HG03354 (cell line): ENCODE measurements around the gene RER1.
A peak's percentile ranks its signal among the peaks of the same experiment; 100 is the strongest.

ENCODE experiments used
- ATAC-seq: cut with Tn5 transposase; IDR thresholded peaks from one replicate; pipeline ENCODE4 v1.9.1; 2021; ENCODE audit warnings: mild to moderate bottlenecking; ENCODE audit not compliant: unreplicated experiment, poor library complexity, severe bottlenecking

RER1 gene

DNA sequence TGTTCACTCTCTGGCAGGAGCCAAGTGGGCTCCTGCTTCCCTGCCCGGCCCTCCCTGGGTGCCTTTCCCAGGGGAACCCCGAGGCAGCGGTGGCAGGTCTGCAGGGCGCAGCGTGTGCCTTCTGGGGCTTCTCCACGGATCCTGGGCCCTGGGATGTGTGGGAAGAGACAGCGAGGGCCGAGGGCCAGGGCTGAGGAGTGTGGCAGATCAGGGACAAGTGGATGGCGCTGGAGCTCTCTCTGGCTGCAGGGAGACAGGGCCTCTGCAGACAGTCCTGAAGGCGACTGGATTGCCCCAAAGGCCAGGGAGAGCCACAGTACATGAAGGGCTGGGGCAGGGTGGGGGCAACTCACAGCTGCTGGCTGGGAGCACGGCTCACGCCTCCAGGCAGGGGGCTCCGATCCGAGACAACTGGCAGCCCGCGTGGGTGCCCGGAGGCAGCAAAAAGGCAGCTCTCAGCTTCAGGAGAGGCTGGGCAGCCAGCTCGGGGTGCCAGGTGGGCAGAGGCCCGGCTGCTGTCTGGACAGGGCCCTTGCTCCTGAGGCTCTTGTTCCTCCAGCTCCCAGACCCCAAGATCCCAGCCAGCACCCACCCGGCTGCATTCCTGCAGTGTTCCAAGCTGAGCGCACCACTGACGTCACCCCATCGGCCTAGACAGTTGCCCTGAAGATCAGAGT is 16.3 kb upstream of the RER1 start:
- no peak for ATAC-seq

DNA sequence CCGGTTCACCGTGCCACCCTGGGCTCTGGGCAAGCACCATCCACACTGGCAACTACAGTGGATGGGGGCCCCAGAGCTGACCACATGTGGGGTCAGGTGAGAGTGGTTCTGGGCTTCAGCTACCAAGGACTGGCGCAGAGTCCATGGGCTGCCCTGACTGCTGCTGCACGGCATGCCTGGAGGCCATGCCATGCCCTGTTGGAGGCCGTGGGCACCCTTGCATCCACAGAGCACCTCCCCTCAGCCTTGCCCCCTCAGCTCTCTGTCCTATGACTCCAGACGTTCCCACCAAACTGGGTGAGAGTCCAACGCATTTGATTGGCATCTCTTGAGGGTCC is 15.7 kb upstream of the RER1 start:
- ATAC-seq, result no peak

DNA sequence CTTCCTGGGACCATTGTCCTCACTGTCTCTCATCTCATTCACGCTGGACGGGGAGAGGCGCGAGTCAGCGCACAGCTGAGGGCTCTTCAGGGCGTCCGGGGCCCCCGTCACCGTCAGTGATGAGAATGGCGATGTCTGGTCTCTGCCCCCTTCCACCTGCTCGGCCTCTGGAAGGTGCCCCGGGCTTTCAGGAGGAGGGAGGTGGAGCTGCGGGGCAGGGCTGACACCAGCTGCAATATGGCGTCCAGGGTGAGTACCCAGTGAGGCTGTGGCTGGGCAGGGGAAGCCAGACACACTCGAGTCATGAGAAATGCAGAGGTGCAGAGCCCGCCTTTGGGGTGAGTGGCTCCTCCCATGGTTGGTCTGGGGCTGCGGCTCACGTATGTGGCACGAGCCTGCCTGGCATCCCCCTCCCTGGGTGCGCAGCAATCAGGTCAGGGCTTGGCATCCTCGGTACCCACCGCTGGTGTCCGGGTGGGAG is 15.3 kb upstream of the RER1 start:
- ATAC-seq, result no peak

DNA sequence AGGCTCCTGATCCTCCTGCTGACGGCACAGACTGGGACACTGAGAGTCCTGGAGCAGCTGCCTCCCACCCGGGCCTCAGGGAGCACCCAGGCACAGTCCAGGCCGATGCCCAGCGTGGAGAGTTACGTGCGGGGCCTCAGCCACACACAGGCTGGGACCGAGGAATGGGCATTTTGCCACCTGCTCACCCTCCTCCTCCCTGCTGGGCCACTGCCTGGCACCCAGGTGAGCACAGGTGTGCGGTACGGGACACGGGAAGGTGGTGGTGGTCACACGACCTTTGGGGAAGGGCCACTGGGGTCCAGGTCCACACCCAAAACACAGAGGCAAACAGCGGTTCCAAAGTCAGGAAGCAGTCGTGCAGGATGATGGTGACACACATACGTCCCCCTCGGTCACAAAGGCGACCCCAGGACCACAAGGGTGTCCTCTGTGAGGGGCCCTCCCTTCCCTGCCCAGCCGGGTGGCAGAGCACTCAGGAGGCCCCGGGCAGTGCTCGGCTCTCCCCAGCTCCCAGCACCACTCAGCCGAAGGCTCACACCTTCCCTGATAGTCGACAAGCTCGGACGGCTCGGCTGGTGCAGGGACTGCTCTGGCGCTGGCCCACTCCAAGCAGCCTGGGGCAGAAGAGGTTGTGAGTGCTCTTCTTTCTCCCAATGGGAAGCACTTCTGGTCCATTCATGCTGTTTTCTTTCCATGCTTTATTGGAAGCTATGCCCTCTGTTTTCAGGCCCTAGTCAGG is 14.5 kb upstream of the RER1 start:
- ATAC-seq, result no peak

DNA sequence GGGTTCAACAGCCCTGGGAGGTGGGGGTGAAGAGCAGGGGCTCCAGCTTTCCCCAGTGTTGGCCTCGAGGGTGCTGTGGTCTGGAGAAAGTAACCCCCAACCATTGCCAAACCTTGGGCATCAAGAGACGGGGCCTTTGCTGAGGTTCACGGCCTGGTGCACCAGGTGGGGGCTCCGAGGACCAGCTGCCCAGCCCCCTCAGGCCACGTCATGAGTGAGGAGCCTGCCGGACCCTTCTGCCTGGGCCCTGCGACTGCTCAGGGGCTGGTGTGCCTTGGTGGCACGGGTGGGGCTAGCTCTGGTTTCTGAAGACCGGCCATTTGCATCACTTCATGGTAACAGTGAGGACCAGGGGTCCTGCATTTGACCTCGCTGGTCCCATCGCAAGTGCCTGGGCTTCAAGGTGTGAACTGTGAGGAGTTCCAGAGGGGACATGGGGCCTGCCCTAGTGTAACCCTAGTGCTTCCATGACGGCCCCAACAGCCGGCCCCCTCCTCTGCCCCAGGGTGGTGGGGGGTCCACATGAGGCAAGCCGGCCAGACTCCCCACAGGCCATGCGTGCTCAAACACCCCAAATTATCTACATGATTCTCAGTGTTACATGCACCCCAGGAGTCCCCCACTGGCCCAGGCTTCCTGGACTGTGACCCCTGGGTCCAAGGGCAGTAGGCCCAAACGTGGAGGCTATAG is 13.7 kb upstream of the RER1 start:
- ATAC-seq, result no peak

DNA sequence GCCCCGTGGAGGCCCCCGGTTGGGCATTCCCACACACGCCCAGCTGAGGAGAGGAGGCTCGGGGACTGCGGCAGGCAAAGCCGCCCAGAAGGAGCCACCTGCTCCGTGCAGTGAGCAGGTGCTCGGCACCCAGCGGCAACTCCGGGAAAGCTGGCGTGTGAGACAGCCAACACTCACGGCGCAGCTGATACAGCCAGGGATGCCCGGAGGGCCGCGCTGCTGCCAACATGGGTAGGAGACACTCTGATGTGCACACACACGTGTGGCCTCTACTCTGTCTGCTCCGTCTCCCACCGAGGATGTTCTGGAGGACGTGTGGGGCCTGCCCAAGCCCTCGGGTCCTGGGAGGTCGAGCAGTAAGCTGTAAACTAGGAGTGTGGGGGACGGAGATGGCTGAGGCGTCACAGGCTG is 13.2 kb upstream of the RER1 start:
- no peak for ATAC-seq

DNA sequence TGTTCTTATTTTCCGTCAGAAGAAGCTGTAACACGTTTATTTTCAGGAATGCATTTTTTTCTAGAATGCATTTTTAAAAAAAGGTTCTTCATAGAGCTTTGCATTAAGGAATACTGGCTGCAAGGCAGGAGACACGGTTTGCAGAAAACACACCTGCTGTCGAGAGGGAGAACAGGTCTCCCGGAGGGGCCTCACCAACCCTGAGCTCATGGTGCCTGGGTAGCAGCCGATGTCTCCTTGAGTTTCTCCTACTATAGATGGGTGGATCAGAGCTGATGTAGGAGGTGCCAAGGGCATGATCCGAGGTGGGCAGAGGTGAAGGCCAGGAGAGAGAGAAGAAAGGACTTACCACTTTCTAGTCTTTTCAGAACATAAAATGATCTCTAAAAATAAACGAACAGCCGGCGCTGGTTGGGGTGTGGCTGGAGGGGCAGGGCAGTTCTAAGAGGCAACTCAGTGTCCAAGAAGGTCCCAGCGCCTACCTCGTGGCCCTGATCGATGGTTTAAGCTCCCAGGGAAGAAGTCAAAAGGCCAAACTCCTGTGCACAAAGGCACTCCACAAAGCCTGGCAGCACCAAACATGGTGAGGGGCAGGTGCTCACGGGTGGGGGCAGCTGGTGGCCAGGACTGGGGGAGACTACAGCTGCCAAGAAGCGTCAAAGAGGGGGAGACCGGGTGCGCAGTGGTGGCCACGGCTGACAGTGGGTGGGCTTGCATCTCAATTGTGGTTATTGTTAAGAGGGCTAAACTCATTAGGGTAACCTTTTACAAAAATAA is 12.5 kb upstream of the RER1 start:
- ATAC-seq, result no peak

DNA sequence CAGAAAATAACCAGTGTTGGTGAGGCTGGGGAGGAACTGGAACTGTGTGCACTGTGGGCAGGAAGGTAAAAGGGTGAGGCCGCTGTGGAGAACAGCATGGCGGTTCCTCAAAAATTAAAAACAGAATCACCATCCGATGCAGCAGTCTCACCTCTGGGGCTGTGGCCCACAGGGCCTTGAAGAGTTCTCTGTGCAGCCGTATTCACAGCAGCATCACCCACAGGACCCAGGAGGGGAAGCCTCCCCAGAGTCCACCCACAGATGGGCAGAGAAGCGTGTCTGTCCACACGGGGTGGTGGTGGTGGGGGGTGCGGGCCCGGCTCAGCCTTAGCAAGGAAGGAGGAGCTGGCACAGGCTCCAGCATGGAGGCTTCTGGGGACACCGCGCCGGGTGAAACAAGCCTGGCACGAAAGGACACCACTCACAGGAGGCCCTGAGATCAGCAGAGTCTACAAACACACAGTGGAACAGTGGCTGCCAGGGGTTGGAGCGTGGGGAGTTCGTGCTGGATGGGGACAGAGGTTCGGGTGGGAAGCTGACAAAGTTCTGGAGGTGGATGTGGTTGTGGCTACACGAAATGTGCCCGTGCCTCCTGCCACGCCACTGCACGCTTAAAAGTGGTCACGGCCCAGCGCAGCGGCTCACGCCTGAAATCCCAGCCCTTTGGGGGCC is 11.8 kb upstream of the RER1 start:
- ATAC-seq, result no peak

DNA sequence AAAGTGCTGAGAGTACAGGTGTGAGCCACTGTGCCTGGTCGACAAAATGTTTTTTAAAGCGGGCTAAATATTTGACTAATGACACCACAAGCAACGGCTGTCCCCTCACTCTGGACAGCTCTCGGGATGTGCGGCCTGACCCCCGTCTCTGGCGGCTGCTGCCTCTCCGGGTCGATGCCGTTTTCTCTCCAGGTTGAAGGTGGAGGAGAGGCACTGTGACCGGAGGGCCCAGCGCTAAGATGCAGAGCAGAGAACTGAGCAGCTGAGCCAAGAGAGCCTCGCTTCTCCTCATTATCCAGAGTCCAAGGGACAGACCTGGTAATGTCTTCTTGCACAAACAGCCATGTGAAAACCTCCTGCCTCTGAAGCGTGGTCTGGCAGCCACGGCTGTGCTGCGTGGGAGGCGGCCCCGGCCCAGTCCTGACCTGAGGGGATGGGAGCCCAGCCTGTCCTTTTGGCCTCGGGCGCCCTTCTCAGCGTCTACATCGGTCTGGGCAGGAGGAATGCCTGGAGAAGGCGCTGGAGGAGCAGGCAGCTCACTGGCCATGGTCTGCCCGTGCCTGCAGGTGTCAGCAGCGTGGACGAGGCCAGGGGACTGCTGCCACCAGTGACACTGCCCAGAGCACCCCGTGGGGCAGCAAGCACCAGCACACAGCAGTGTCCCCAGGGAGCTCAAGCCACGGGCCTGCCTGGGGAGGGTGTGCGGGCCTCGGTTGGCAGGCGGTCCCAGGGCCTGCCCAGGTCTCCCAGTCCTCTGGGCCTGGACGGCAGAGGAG is 10.6 kb upstream of the RER1 start:
- no peak for ATAC-seq

DNA sequence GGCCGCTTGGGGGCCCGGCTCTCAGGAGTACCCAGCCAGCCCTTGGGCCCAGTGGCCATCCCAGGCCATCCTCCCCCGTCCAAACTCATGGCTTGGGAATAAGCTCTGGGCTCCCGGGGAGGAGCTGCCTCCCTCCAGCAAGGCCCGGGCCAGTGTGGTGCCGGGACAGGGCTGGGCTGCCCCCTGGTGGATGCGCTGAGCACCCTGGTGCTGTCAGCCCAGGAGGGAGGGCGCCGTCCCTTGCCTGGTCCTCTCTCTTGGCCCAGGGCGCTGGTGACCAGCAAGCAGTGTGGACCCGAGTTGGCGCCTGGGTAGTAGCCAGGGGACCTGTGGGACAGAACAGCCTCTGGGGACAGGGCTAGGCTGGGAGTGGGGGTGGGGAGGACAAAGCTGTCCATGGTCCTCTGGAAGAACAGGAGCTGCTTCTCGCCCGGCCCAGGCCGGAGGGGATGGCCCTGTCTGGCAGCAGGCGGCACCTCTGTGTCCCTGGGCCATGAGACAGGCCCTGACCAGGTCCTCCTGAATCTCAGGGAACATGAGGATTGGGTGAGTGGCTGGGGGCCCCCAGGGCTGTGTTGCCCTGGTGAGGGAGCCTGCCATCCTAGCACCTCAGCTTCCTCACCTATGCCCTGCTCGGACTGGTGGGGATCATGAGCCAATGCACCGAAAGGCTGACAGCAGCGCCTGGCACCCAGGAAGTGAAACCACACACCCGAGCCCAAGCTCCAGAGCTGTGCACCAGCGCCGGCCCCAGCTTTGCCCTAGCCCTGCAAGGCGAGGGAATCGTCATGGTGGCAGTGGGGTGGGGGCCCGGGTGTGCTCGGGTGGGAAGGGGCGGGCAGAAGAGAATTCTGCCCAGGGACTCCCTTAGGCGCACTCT is 9.7 kb upstream of the RER1 start:
- peak; percentile 60 for ATAC-seq

DNA sequence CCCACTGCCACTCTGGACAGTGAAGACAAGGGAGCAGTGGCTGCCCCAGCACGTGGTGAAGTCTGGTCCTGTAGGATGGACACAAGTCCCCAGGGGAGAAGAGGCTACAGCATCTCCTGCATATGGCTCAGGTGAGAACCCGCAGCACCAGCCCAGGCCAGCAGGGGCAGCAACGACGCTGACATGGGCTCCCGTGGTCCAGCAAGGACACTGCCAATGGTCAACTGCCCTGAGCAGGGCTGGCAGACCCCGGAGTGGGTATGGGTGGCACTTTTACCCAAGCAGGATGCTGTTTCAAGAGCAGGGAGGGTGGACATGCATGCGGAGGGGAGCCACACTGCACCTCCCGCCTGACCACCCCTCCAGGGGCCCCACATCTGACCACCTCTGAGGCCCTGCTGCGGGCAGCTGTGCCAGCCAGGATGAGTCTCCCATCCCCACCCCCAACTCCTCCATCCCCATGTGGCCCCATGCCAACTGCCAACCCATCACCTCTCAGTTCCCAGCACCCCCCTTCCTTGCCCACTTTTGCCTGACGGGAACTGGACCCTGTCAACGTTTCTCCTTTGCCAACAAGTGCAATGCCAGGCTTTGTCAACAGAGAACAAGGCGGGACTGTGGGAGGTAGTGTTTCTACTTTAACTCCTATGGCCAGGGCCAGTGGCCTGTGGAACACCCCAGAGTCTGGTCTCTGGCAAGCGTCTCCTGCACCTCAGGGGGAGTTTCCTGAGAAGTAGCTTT is 8.8 kb upstream of the RER1 start:
- ATAC-seq, result no peak

DNA sequence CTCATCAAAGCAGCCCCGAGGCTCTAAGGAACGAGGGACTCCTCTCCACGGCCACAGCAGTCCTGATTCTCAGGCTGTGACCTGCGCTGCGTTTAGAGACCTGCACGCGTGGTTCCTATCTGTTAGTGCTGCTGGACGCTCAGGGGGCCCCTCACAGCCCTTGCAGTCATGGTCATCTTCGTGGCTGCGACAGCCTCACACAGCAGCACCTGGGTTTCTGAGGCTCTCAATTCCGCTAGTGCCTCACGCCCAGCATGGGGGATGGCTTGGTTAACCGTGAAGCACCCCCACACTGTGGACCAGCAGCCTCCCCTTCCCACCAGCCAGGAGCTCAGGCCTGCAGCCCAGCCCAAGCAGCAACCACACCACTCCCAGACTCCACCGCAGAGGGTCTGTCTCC is 8.1 kb upstream of the RER1 start:
- ATAC-seq, result no peak

DNA sequence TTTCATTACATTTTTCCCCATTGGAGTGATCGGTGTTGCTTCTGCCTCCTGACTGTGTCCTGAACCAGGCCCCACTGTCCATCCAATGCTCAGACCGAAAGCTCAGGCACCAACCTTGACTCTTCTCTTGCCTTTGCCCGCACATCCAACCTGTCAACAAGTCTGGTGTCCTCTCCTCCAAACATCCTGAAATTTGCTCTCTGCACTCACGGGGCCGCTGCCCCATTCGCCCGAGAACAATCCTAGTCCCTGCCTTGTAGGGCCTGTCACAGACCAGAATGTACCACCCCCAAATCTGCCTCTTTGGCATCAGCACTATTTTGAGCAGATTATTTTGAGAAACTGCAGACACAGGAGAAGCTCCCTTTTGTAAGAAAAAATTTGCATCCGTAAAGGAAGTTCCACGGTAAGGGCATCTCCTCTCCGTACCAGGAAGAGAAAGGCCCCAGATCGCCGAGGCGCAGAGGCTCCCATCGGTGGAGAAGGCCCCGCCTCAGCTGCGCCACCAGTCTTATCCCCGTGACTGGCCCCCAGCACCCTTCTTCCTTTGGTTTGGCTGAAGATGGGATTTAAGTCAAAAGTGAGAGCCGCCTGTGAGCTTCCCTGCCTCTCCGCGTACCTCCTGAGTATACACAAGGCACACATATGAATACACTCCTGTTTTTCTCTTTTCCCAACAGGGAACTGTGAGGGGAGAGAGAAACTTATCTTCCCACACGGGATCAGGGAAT is 7.3 kb upstream of the RER1 start:
- ATAC-seq, result no peak

DNA sequence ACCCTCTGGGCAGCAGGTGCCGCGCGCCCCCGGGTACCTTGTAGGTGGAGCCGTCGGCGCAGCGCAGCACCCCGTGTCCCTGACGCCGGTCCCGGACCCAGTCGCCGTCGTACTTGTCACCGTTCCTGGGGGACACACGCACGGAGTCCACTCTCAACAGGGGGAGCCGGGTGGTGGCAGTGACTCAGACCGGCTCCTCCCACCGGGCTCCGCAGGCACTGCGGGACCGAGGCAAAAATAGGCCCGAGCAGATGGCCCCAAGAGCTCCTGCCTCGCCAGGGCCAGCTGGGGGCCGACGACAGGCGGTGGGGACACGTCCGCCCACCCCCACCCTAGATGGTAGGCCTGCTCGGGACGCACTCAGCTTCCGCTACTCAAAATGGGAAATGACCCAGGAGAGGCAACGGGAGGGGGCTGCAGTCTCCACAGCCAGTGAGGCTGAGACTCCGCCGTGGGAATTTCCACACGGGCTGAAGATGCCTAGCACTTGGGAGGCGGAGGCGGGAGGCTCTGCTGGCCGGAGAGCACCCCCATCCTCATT is 6.6 kb upstream of the RER1 start:
- no peak for ATAC-seq

DNA sequence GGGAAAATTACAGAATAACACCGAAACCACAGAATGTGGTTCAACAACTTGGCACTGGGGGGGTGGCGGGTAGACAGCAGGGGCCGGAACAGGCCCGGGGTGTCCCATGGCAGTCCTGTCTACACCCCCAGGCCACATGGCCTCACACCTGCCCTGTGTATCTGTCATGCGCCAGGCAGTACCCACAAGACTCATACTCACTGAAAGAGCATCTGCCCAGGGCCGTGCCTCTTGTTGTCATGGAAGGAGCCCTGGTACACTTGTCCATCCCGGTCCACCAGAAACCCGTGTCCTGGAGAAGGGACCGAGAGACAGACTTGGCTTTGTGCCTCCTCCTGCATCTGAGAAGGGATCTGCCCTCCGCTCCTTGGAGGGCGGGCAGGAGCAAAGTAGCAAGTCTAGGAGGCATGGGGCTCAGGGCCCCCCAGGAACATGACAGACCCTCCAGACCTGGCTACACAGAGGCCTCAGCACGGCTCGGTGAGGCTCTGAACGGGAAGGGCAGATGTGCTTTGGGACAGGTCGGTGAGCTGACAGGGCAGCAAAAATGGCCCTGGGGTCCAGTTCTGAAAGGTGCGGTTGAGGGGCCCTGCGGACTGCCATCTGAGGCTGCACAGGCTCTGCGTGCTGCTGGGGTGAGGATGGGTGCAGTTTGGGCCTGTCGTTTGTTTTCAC is 5.9 kb upstream of the RER1 start:
- no peak for ATAC-seq
